ENCODE data around the gene TP53I13. TPM values are rescaled to one million over a fixed set of nuclear protein-coding genes. Genes with fewer than 3 reads are reported as not detected.

The TP53I13 gene
- polyA plus RNA-seq, 12 donors = 19.9 to 78.0 (median 23.9) TPM; not detected in 1

DNA sequence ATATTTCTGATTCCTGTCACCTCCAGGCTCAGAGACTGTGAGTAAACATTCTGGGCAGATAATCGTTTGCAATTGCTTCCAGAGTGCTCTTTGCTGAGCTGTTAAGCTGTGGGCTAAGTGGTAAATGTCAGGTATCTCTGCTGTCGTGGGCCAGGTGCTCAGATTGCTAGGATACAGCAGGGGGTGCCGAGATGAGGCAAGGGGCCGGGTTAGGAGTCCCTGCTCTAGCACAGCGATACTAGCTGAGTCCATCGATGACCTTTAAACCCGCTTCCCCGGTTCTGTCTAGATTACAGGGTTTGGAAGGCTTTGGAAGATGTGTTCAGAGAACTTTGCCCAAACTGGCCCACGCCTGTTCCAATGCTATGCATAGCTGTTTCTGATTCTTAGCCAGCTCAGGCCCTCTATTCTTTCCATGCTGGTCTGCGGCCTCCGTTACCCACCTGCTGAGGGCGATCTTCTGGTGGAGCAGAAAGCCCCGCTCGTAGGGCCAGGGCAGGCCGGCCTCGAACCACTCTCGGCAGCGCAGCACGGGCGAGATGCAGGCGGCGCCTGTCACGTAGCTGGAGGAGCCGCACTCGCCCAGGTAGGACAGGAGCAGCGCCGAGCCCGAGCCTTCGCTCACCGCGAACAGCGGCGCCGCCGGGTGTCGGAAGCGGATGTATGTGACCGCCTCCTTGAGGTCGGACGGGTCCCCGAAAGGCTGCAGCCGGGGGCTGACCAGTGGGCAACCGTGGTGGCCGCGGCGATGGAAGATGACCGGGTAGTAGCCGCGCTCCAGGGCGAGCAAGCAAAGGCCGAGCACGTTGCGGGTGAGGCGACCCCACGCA, 2.6 kb upstream of the TP53I13 start:
- no peak for DNase-seq

DNA sequence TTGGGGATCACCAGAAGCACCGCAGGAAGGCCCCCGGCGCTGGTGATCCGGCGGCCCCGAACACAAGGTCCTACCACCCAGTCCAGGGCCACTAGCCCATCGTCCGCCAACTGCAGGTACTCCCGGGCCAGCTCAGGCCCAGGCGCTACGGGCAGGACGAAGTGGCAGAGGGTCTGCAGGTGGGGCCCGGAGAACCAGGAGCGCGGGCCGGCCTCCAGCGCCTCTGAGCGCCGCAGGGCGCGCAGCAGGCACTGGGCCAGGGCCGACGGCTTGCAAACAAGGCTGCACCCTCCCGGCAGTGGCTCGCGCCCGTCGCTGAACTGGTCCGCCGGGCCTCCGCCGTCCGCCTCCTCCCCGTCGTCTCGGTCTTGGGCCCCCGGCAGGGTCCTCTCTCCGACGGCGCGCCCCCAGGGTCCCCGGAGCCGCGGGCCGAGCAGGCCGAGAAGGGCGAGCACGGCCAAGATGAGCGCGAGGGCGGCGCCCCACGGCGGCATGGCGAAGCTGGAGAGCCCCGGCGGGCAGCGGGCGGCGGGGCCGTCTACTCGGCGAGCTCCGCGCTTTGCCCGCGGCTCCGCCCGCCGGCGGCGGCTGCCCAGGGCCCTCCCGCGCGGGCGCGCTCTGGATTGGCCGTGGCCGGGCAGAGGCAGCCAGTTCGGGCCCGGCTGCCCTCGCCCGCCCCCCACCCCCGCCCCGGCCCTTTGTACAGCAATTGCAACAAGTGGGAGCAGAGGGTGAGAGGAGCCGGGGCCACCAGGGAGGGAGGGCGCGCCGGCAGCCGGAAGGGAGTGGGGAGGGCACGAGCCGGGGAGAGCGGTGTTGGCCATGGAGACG, 1.8 kb upstream of the TP53I13 start, which contains the start of gene ABHD15:
Gene ABHD15 (minus strand): TSS at position 565 of the 831 bp plus-strand sequence. CDS start 71 bp downstream, at position 494.
- no peak for DNase-seq

DNA sequence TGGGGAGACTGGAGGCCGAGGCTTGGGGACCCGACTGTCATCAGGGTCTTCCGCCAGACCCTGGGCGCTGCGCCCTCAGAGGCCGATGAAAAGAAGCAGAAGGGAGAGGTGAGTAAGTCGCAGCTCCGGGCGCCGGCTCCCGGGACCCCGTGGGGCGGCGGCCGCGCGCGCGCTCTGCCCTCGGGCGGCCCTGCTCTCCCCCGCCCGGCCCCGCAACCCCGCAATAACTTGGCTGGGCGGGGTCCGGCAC, 1.3 kb upstream of the TP53I13 start:
- DNase-seq = no peak

DNA sequence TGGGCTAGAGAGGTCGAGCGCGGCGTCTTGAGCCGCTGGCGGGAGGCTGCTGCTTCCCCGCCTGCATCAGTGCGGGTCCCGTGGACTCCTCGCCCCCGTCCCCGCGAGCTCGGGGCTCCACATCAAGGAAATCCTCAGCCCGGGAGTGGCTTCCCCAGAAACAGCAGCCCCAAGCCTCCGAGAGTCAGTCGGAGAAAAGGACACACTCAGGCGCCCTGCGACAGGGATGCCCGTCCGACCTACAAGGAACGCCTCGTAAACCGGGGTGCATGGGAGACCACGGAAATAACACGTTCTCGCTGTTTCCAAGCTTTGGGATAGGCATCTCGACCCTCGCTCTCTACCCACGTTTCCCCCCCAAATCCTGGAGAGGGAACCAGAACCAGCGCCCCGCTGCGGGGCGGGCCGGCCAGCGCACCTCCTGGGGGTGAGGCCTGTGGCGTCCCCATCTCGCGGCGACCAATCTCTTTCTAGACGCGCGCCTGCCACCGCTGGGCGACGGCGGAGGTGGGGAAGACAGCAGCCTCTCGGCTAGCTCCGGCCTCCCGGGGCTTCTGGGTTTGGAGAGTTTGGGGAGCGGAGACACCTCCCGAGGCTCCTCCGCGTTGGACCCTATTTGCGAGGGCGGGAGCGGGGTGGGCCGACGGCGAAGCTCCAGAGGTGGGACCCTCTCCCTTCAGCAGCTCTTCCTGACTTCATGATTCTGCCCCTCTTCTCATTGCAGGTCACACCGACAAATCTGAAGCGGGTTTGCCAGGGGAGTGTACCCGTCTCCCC, 759 bp upstream of the TP53I13 start:
- no peak for DNase-seq

DNA sequence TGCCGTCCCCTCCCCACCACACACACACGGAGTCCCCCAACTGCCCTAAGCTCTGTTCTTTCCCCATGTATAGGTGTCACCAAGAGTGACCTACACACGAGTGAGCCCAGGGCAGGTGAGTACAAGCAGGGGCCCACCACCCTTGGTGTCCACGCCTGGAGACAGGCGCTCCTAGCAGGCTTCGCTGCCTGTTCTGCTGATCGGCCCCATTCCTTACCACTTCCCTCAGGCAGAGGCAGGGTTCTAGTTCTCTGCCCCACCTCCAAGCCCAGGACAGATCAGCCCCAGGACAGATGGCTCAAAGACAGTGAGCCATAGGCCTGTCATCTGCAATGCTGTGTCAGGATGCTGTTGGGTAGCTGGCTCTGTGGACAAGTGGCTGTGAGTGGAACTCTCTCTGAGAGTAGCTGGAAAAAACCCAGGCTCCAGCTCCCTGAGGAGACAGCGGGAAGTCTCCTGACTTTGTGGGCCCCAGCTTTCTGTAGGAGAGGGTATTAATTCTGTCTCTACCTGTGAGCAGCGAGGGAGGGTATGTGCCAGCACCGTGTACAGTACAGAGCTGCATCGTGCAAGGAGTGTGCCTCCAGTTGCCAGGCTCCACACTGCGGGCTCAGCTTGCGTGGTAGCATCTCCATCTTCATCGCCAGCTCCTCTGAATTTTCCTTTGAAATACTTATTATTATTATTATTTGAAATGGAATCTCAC, 897 bp downstream of the TP53I13 start:
- DNase-seq = no peak

DNA sequence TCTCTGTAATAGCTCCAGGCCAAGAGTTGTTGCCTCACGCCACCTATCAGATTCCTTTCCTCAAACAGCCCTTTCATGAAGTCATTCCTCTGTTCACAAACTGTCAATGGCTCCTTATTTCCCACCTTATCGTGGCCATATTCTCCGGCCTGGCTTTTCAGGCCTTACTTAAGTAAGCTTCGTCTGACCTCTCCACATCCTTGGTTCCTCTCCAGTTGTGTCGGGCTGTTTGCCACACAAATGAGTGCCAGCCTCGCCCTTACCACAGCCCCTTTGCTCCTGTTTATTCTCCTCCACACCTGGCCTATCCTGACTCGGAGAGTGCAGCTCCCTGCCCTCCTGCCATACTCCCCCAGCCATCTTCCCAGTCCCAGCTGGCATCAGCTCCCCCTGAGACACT, 2.0 kb downstream of the TP53I13 start:
- no peak for DNase-seq

DNA sequence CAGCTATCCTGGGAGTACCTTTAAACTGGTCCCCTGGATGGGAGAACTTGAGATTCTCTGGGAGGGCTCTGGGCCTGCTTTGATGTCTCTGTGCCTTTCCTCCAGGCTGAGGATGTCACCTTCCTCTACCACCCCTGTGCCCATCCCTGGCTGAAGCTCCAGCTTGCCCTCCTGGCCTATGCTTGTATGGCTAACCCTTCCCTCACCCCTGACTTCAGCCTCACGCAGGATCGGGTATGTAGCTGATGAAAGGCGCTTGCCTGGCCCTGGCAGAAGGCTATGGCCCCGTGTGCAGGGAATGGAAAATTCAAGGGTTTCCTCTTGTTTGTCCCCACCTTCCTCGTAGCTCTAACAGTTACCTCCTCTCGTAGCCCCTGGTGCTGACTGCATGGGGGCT, 3.0 kb downstream of the TP53I13 start:
- no peak for DNase-seq

DNA sequence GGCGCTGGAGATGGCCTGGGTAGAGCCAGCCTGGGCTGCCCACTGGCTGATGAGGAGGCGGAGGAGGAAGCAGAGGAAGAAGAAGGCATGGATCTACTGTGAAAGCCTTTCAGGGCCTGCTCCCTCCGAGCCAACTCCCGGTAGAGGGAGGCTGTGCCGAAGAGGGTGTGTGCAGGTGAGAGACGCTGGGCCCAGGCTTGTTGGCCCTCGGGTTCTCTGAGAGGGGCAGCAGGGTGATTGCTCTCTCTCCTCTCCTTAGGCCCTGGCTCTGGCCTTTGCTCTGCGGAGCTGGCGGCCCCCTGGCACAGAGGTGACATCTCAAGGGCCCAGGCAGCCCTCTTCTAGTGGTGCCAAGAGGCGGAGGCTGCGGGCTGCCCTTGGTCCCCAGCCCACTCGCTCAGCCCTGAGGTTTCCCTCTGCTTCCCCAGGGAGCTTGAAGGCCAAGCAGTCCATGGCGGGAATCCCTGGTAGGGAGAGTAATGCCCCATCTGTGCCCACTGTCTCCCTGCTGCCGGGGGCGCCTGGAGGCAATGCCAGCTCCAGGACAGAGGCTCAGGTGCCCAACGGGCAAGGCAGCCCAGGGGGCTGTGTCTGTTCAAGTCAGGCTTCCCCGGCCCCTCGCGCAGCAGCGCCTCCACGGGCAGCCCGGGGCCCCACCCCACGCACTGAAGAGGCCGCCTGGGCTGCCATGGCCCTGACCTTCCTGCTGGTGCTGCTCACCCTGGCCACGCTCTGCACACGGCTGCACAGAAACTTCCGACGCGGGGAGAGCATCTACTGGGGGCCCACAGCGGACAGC, 3.6 kb downstream of the TP53I13 start:
- DNase-seq = no peak

DNA sequence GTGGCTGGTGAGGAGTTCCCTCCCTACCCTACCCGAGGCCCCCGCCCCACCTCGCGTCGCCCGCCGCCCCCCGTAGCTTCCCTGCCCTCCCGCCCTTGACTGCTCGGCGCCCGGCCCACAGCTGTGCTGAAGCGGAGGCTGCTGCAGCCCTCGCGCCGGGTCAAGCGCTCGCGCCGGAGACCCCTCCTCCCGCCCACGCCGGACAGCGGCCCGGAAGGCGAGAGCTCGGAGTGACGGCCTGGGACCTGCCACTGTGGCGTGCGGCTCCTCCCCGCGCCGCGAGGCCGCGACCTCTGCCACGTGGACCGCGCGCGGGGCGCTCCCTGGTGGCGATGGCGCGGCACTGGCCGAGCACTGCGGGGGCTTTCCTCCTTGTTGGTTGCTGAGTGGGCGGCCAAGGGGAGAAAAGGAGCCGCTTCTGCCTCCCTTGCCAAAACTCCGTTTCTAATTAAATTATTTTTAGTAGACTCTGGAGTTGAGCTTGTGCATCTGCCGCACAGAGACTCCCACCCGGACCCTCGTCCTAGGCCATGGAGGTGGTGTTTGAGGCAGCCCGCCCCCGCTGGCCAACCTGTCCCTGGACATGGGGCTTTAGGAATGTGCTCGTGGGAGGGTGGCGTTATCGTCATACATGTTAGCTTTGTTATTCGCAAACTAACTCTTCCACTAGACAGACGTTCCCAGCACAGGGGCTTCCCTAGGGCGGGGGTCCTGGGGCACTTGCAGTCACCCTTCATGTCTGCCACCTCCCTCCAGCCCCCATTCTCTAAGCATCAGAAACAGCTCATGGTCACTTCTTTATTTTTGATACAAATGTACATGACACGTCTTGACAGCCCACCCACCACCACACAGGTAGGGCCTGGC, 4.4 kb downstream of the TP53I13 start:
- DNase-seq = peak; percentile 60

DNA sequence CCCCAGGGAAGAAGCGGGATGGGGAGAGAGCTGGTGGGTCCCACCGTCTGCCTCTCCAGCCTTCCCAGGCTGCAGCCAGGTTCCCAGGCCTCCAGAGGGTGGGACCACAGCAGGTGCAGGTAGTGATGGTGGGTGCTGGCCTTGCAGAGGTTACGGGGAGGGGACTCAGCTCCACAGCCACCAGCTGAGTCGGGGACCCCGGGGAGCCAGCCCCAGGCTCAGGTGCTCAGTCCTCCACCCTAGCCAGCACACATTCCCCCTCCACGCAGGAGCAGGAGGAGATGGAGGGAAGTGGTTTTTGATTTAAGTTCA, 5.0 kb downstream of the TP53I13 start:
- DNase-seq = no peak

DNA sequence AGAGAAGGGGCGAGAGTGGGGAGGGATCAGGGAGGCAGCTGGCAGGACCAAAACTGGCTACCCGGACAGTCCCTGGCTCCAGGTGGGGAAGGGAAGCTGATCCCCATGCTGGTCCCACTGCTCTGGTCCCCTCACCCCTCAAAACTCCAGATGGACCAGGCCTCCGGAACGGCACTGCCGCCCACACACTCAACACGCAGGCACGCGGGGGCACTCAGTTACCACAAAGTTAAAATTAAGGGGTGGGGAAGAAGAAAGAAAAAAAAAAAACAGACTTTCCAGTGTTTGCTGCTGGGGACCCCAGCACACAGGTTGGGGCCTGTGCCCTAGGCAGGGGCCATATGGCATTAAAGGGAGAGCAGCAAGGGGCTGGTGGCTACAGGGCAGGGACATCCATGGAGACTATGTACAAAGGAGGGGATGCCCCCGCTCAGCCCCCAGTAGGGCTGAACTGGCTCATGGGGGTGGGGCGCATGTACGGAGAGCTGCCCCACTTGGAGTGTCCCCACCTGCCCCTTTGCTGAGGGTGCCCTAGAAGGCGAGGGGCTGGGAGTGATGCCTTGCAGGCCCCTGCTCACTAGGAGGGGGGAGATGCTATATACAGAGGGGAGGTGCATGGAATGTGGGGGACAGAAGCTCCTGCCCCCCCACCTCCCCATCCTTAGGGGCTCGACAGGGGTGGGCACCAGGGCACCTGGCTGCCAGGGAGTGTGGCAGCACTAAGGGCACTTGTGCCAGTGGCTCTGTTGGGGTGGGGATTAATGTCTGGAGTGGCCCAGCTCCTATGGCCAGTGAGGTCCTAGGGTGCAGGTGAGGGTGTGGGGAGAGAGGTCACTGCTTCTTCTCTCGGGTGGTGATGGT, 5.6 kb downstream of the TP53I13 start:
- DNase-seq = no peak

DNA sequence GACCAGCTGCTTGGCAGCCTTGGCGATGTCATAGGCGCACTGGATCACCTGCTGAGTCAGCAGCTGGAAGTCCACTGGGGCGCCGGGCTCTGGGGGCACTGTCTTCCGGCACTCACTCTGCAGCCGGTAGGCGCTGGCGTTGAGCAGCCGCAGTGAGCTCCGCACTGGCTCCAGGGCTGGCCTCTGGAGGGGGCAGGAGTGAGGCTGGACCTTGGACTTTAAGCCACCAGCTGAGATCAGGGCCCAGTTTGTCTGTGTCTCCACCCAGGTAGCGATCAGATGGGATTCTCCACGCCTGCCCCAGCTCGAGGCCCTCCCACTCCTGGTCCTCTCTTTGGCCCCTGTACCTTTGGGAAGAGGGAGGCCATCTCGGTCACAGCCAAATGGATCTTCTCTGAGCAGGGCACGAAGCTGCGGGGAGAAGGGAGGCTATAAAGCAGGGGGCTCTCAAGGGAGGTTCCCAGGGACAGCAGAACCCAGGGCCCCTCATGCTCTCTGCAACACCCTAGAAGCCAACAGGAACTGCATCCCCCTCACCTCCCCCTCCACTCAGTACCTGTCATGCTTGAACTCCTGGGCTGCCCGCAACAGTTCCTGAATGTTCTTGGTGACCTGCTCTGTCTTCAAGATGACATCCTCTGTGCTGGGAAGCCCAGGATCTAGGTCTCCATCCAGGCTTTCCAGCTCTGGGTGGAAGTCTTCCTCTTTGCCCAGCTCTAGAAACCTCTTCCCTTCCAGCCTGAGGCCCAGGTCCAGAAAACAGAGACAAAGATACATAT, 6.4 kb downstream of the TP53I13 start:
- no peak for DNase-seq

DNA sequence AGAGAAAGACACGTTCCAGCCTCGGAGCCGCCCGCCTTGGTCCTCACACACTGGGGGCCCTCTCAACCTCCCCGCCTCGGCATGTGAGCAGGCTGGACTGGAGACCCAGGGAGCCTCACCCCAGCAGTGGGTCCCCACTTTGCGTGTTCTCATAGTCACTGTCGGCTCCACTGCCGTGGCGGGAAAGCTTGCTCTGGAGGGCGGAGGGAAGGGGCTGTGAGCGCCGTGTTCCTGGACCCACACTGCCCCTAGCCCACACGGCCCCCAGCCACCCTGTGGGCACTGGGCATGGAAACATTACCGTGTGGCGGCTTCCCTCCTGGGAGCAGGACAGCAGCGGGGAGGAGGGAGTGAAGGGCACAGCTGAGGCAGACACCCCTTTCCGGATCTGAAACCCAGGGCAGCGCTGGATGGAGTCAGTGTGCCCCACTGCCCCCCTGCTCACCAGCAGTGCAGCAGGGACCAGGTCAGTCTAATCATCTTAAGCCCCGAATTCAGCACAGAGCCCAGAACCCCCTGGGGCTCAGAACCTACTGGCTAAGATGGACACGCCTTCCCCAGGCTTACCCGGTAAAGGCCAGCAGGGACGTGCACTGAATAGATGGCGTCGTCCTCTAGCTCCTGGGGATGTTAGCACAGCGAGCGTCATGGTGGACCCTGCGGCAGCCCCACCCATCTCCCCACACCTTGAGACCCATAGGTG, 7.2 kb downstream of the TP53I13 start:
- no peak for DNase-seq

DNA sequence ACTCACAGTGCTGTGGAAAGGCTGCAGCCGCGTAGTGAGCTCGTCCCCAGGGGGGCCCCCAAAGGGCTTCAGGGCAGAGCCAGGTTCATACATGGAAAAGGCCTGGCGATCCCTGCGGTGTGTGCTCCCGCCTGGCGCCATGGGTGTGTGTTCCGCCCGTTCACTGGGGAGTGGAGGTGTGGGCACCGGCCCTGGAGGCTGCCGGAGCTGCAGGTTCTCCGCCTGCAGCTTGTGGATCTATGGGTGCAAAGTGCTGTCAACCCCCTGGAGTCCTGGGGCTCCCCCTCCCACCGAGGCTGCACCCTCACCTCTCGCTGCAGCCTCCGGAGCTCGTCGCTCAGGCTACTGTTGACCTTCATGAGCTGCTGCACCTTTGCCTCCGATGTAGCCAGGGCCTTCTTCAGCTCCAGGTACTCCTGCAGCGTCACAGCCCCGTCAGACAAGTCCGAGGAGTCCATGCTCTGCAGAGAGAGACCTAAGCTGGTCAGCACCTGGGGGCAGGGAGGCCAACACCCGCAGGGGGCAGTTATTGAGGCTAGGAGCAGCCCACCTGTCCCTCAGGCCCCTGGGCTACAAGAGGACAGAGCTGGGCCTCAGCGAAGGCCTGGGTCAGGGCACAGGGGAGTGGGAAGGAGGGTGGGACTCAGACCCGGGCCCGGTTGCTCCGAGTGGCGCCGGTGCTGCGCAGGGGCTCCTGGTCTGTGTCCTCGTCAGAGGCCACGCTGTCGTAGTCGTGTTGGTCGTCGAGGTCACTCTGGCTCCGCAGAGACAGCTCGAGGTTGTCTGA, 7.9 kb downstream of the TP53I13 start:
- DNase-seq = no peak

DNA sequence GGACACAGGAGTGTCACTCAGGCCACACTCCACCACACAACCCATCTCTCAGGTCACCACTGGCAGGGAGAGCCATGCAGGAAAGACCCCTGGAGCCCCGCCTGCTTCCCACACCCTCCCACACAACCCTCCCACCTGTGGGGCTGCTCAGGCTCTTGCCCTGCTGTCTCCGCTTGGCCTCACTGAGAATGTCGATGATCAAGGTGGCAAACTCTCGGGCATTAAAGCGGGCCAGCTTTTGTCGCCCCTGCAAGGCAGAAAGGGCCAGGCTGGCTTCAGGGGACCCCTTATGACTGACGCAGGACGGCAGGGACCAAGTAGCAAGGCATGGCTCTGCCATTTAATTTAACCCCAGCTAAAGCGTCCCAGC, 8.5 kb downstream of the TP53I13 start:
- DNase-seq = no peak

DNA sequence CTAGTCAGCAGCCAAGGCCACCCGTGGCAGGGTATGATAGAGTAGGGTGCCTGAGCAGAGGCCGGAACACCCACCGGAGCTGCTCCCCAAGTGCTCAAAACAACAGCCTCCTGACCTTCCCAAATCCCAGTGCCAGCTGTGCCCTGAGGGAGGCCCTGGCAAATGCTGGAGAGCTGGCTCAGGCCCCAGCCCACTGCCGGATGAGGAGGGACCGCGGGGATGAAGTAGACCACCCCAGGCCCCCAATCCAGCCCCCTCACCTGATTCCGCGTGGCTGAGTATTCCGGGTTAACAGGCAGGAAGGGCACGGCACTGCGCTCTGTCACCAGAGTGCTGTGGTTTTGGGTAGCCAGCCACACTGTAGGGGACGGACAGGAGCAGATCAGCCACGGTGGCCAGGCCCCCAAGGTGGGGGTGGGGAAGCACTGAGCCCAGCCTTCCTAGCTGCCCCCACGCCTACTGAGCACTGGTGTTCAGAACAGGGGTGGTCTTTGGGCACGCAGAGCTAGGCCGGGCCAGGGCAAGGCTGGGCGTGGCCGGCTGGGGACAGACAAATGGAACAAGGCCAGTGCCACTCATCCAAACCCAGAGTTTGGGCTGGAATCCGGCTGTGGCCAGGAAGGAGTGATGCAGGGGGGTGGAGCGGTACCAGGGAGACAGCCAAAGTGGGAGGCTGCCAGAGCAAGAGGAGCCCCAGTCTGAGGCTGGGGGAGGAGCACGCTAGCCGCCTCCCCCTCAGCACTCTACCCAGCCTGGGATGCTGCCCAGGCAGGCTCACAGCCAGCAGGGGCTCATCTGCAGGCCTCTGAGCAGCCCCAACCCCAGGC, 9.1 kb downstream of the TP53I13 start:
- peak; percentile 58 for DNase-seq

All from muscle of arm (tissue), 12 donors.